Measurements from ENCODE around the gene SLC39A7. TPM values are rescaled to one million over a fixed set of nuclear protein-coding genes. Genes with fewer than 3 reads are reported as not detected.

The SLC39A7 gene
- total RNA-seq, 1 experiment from 2014 or later = 128 TPM

DNA sequence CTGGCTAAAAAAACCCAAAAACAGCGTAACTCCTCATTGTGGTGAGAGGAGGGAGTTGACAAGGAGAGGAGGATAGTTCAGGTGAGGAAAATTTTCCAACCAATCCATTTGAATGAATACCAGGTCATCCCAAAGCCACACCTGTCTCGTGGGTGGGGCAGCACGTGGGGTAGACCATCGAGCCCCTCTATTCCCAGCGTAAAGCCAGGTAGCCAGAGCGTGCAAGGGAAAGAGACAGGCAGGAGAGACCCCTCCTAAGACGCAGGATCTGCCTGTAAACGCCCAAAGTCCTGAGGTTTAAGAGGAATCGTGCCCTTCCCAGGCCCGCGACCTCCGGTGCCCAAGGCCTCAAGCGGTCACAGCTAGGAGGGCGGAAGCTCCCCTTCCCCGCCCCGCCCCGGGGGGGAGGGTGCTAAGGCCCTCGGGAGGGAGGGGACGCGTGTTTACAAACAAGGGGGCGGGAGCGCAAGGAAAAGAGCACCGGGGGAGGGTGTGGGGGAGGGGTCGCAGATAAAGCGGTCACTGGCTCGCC lies 914 bp upstream of the SLC39A7 start:
- Histone ChIP-seq H3K79me2 (ENCODE audit: low read length) (peaks cover 63% of the 10 kb centered on the region), H3K9me3 (ENCODE audit: low read length) (no peaks in the 10 kb centered on the region), H3K4me2 (ENCODE audit: low read length) (peak overlapping the region; percentile 99), H3K27ac (ENCODE audit: low read length) (peak overlapping the region; percentile 92), H2AFZ (ENCODE audit: low read length) (peak overlapping the region; percentile 99), H3K4me1 (ENCODE audit: insufficient read depth, low read length) (peaks cover 25% of the 10 kb centered on the region), H3K27me3 (ENCODE audit: low read length) (no peaks in the 10 kb centered on the region), H4K20me1 (ENCODE audit: low read length) (peaks cover 5% of the 10 kb centered on the region; the same call in 1 of the 2 replicates), H3F3A (ENCODE audit: low read length, unreplicated experiment) (no peaks in the 10 kb centered on the region), H3K4me3 (ENCODE audit: low read length) (peak overlapping the region; percentile 97), H3K9me2 (replicated peaks; ENCODE audit: low read length) (no peaks in the 10 kb centered on the region), H3K36me3 (ENCODE audit: low read depth, low read length) (peaks cover 40% of the 10 kb centered on the region), H3K9ac (ENCODE audit: low read length) (peak overlapping the region; percentile 98)
- DNase-seq = peak; percentile 74
- POLR2A ChIA-PET (ENCODE audit: unreplicated experiment) = interaction anchor here (0.6 kb wide), 1 partner anchor 1057 kb away, joined by 3 read pairs; no protein-coding TSS in a partner anchor
- intact Hi-C loops (cut with micrococcal nuclease) = loop anchor here (5.0 to 10.0 kb wide), 3 partner anchors 37 to 215 kb away; partner anchors contain the start of genes B3GALT4, CUTA, PHF1 and RPS18
- ATAC-seq = peak; percentile 26
- CTCF ChIA-PET = interaction anchor here (0.9 kb wide), 1 partner anchor 49 kb away, joined by 7 read pairs; no protein-coding TSS in a partner anchor
- TF ChIP-seq EZH2phosphoT487 (IDR thresholded peaks at IDR 0.05; ENCODE audit: borderline replicate concordance, low read length) (no peak), EZH2 (IDR thresholded peaks at IDR 0.05; ENCODE audit: low read length, unreplicated experiment) (no peak)
- TF ChIP-seq, protein P1, sequence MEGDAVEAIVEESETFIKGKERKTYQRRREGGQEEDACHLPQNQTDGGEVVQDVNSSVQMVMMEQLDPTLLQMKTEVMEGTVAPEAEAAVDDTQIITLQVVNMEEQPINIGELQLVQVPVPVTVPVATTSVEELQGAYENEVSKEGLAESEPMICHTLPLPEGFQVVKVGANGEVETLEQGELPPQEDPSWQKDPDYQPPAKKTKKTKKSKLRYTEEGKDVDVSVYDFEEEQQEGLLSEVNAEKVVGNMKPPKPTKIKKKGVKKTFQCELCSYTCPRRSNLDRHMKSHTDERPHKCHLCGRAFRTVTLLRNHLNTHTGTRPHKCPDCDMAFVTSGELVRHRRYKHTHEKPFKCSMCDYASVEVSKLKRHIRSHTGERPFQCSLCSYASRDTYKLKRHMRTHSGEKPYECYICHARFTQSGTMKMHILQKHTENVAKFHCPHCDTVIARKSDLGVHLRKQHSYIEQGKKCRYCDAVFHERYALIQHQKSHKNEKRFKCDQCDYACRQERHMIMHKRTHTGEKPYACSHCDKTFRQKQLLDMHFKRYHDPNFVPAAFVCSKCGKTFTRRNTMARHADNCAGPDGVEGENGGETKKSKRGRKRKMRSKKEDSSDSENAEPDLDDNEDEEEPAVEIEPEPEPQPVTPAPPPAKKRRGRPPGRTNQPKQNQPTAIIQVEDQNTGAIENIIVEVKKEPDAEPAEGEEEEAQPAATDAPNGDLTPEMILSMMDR (conservative IDR thresholded peaks at IDR 0.05; ENCODE audit: low read depth, low read length) = no peak
- BruUV-seq (replicated peaks) = TSS peak; percentile 35

DNA sequence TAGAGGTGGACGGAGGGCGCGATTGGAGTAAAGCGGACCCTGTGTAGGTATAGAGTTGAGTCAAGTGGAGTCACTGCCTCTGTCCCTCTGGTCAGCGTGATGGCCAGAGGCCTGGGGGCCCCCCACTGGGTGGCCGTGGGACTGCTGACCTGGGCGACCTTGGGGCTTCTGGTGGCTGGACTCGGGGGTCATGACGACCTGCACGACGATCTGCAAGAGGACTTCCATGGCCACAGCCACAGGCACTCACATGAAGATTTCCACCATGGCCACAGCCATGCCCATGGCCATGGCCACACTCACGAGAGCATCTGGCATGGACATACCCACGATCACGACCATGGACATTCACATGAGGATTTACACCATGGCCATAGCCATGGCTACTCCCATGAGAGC lies 479 bp downstream of the SLC39A7 start:
- Histone ChIP-seq H3K4me2 (ENCODE audit: low read length) (peak overlapping the region; percentile 99), H3K27me3 (ENCODE audit: low read length) (no peaks in the 10 kb centered on the region), H2AFZ (ENCODE audit: low read length) (peak overlapping the region; percentile 99), H3K27ac (ENCODE audit: low read length) (peak overlapping the region; percentile 92), H3F3A (ENCODE audit: low read length, unreplicated experiment) (no peaks in the 10 kb centered on the region), H3K9me2 (replicated peaks; ENCODE audit: low read length) (no peaks in the 10 kb centered on the region), H3K4me1 (ENCODE audit: insufficient read depth, low read length) (peaks cover 39% of the 10 kb centered on the region), H3K79me2 (ENCODE audit: low read length) (peaks cover 63% of the 10 kb centered on the region), H3K9ac (ENCODE audit: low read length) (peak overlapping the region; percentile 98), H4K20me1 (ENCODE audit: low read length) (peaks cover 5% of the 10 kb centered on the region; the same call in 1 of the 2 replicates), H3K4me3 (ENCODE audit: low read length) (peak overlapping the region; percentile 97), H3K36me3 (ENCODE audit: low read depth, low read length) (peaks cover 26% of the 10 kb centered on the region), H3K9me3 (ENCODE audit: low read length) (no peaks in the 10 kb centered on the region)
- TF ChIP-seq EZH2phosphoT487 (IDR thresholded peaks at IDR 0.05; ENCODE audit: borderline replicate concordance, low read length) (no peak), EZH2 (IDR thresholded peaks at IDR 0.05; ENCODE audit: low read length, unreplicated experiment) (no peak)
- TF ChIP-seq, protein P1 (conservative IDR thresholded peaks at IDR 0.05; ENCODE audit: low read depth, low read length) = no peak
- POLR2A ChIA-PET (ENCODE audit: unreplicated experiment) = no interaction called here
- CTCF ChIA-PET = no interaction called here
- intact Hi-C loops (cut with micrococcal nuclease) = loop anchor here (10.0 kb wide), 2 partner anchors 74 to 214 kb away; partner anchors contain the start of genes B3GALT4, CUTA, PHF1 and RPS18
- no peak for ATAC-seq
- DNase-seq = no peak
- TSS peak; percentile 77 for BruUV-seq (replicated peaks)

DNA sequence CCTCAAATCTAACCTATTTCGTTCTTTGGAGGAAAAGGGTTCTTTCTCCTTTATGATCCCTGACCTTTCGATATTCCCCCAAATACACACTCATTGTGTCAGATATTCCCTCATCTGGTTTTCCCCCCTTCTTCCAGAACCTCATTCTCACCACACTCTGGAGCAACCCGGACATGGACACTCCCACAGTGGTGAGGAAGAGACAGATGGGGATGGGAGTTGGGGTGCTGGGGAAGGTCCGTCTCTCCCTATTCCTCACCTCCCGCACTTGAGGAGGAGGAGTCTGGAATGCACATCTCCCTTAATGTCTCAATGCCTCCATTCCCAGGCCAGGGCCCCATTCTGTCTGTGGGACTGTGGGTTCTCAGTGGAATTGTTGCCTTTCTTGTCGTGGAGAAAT lies 1.3 kb downstream of the SLC39A7 start:
- Histone ChIP-seq H3F3A (ENCODE audit: low read length, unreplicated experiment) (no peaks in the 10 kb centered on the region), H2AFZ (ENCODE audit: low read length) (no peak overlapping the region), H4K20me1 (ENCODE audit: low read length) (peaks cover 5% of the 10 kb centered on the region; the same call in 1 of the 2 replicates), H3K4me2 (ENCODE audit: low read length) (peak overlapping the region; percentile 99), H3K9ac (ENCODE audit: low read length) (peak overlapping the region; percentile 98), H3K27ac (ENCODE audit: low read length) (no peak overlapping the region), H3K9me2 (replicated peaks; ENCODE audit: low read length) (no peaks in the 10 kb centered on the region), H3K4me1 (ENCODE audit: insufficient read depth, low read length) (peaks cover 47% of the 10 kb centered on the region), H3K9me3 (ENCODE audit: low read length) (no peaks in the 10 kb centered on the region), H3K27me3 (ENCODE audit: low read length) (no peaks in the 10 kb centered on the region), H3K36me3 (ENCODE audit: low read depth, low read length) (peaks cover 24% of the 10 kb centered on the region), H3K79me2 (ENCODE audit: low read length) (peaks cover 62% of the 10 kb centered on the region), H3K4me3 (ENCODE audit: low read length) (peak overlapping the region; percentile 97)
- ATAC-seq (no peak), DNase-seq (no peak)
- intact Hi-C loops (cut with micrococcal nuclease) = loop anchor here (10.0 kb wide), 2 partner anchors 73 to 213 kb away; partner anchors contain the start of genes B3GALT4, CUTA, PHF1 and RPS18
- ChIA-PET POLR2A (ENCODE audit: unreplicated experiment) (no interaction called here), CTCF (no interaction called here)
- BruUV-seq (replicated peaks) = no TSS peak
- TF ChIP-seq, protein P1 (conservative IDR thresholded peaks at IDR 0.05; ENCODE audit: low read depth, low read length) = no peak
- TF ChIP-seq EZH2phosphoT487 (IDR thresholded peaks at IDR 0.05; ENCODE audit: borderline replicate concordance, low read length) (no peak), EZH2 (IDR thresholded peaks at IDR 0.05; ENCODE audit: low read length, unreplicated experiment) (no peak)
